Large intestine (tissue), 3 donors: ENCODE measurements around the gene IQCF6. TPM values are rescaled to one million over a fixed set of nuclear protein-coding genes. Genes with fewer than 3 reads are reported as not detected.
"Not testable (repeated sequence)": the region's sequence is repeated elsewhere in the genome, so short reads cannot be mapped to it uniquely, and the experiment has no call there.

Experiments
- DNase-seq, 2 donors: peaks; one replicate each; pipeline versions ENCODE4 v3.0.0 to v3.0.0-alpha.2; 2013
- H3K27ac ChIP-seq: one replicate; pipeline ENCODE4 v1.5.1; 2013; ENCODE audit warnings: low read length
- H3K27me3 ChIP-seq: 2 replicates; pipeline ENCODE4 v1.6.1; 2013; ENCODE audit warnings: low read length; ENCODE audit not compliant: control insufficient read depth, insufficient read depth
- H3K36me3 ChIP-seq: 2 replicates; pipeline ENCODE4 v1.6.1; 2013; ENCODE audit warnings: low read length; ENCODE audit not compliant: control insufficient read depth, insufficient read depth
- H3K4me1 ChIP-seq: one replicate; pipeline ENCODE4 v1.6.1; 2013; ENCODE audit warnings: low read length; ENCODE audit not compliant: control insufficient read depth, insufficient read depth
- H3K4me3 ChIP-seq: one replicate; pipeline ENCODE4 v1.5.1; 2013; ENCODE audit warnings: low read length
- H3K9me3 ChIP-seq: one replicate; pipeline ENCODE4 v1.6.1; 2013; ENCODE audit warnings: mild to moderate bottlenecking, low read depth, low read length, moderate library complexity; ENCODE audit not compliant: control insufficient read depth
- WGBS: methylation state at CpG from one replicate; pipeline ENCODE4 v1.1.5; 2013; ENCODE audit warnings: low lambda C conversion rate; ENCODE audit not compliant: insufficient coverage; 5-methylcytosine and 5-hydroxymethylcytosine counted together
- polyA plus RNA-seq: library from polyadenylated mRNA; unstranded; fragments of 120-200 nt; gene quantifications from one replicate; pipeline ENCODE4 v1.2.1, GENCODE V29; 2013

Gene IQCF6
- polyA plus RNA-seq, 1 donor = not detected

- Histone ChIP-seq H3K27ac (no peak overlapping the region), H3K4me3 (no peak overlapping the region), H3K9me3 (no peaks in the 10 kb centered on the region), H3K4me1 (no peaks in the 10 kb centered on the region), H3K27me3 (no peaks in the 10 kb centered on the region), H3K36me3 (no peaks in the 10 kb centered on the region)
- no peak for DNase-seq
- WGBS = no CpG with 5 or more reads among the region's 17 CpGs
These were observed 483 bp downstream of the IQCF6 start for GRCh38 chr3:51778554-51778953.

GRCh38 chr3:51777985-51778384 lies 1.1 kb downstream of the IQCF6 start:
- no peaks in the 10 kb centered on the region for H3K27me3 ChIP-seq
- no peak overlapping the region for H3K27ac ChIP-seq
- no peaks in the 10 kb centered on the region for H3K9me3 ChIP-seq
- no peak overlapping the region for H3K4me3 ChIP-seq
- no peak for DNase-seq
- no peaks in the 10 kb centered on the region for H3K36me3 ChIP-seq
- no CpG with 5 or more reads among the region's 3 CpGs for WGBS
- no peaks in the 10 kb centered on the region for H3K4me1 ChIP-seq

- DNase-seq = no peak
- Histone ChIP-seq H3K4me3 (no peak overlapping the region), H3K36me3 (no peaks in the 10 kb centered on the region), H3K4me1 (no peaks in the 10 kb centered on the region), H3K27ac (no peak overlapping the region), H3K9me3 (no peaks in the 10 kb centered on the region), H3K27me3 (peaks cover 2% of the 10 kb centered on the region)
- no CpG with 5 or more reads among the region's 4 CpGs for WGBS
These were observed 5.4 kb downstream of the IQCF6 start for GRCh38 chr3:51773529-51774056.

GRCh38 chr3:51759203-51759602 lies 19.8 kb downstream of the IQCF6 start:
- H3K4me3 ChIP-seq = no peak overlapping the region
- no peaks in the 10 kb centered on the region for H3K4me1 ChIP-seq
- no peaks in the 10 kb centered on the region for H3K27me3 ChIP-seq
- no peak overlapping the region for H3K27ac ChIP-seq
- H3K9me3 ChIP-seq = peaks cover 18% of the 10 kb centered on the region
- no peaks in the 10 kb centered on the region for H3K36me3 ChIP-seq
- no peak for DNase-seq

- not testable (repeated sequence) for H3K27me3 ChIP-seq, H3K4me1 ChIP-seq, H3K36me3 ChIP-seq, DNase-seq, H3K9me3 ChIP-seq, H3K27ac ChIP-seq, H3K4me3 ChIP-seq
- WGBS = 96% methylated on average over 3 of the region's 13 CpGs
These were observed 25.0 kb downstream of the IQCF6 start for GRCh38 chr3:51753763-51754750.

- no peaks in the 10 kb centered on the region for H3K27me3 ChIP-seq
- H3K4me1 ChIP-seq = no peaks in the 10 kb centered on the region
- H3K27ac ChIP-seq = no peak overlapping the region
- no peak overlapping the region for H3K4me3 ChIP-seq
- H3K9me3 ChIP-seq = no peaks in the 10 kb centered on the region
- no CpG with 5 or more reads among the region's 2 CpGs for WGBS
- no peaks in the 10 kb centered on the region for H3K36me3 ChIP-seq
- no peak for DNase-seq
These were observed 27.8 kb downstream of the IQCF6 start for GRCh38 chr3:51751287-51751686.

- no CpG with 5 or more reads among the region's 1 CpG for WGBS
- no peak for DNase-seq
These were observed 28.2 kb downstream of the IQCF6 start for GRCh38 chr3:51750878-51751277.

GRCh38 chr3:51748327-51748726 lies 30.7 kb downstream of the IQCF6 start:
- Histone ChIP-seq H3K27ac (no peak overlapping the region), H3K27me3 (no peaks in the 10 kb centered on the region), H3K36me3 (no peaks in the 10 kb centered on the region), H3K4me3 (no peak overlapping the region), H3K9me3 (no peaks in the 10 kb centered on the region), H3K4me1 (no peaks in the 10 kb centered on the region)
- DNase-seq = no peak
- WGBS = 57% methylated on average over 1 of the region's 1 CpG

More at GRCh38 chr3:51750878-51751277, 28.2 kb downstream of the IQCF6 start:
- H3K27ac ChIP-seq = no peak overlapping the region
- no peaks in the 10 kb centered on the region for H3K4me1 ChIP-seq
- H3K36me3 ChIP-seq = no peaks in the 10 kb centered on the region
- no peaks in the 10 kb centered on the region for H3K9me3 ChIP-seq
- H3K27me3 ChIP-seq = no peaks in the 10 kb centered on the region
- H3K4me3 ChIP-seq = no peak overlapping the region

- no peak for DNase-seq
- no peaks in the 10 kb centered on the region for H3K36me3 ChIP-seq
- no peaks in the 10 kb centered on the region for H3K9me3 ChIP-seq
- no peak overlapping the region for H3K4me3 ChIP-seq
- no peaks in the 10 kb centered on the region for H3K4me1 ChIP-seq
- no peak overlapping the region for H3K27ac ChIP-seq
- H3K27me3 ChIP-seq = no peaks in the 10 kb centered on the region
These were observed 31.2 kb downstream of the IQCF6 start for GRCh38 chr3:51747840-51748239.

- not testable (repeated sequence) for H3K27me3 ChIP-seq, H3K36me3 ChIP-seq, H3K27ac ChIP-seq, H3K4me1 ChIP-seq, H3K4me3 ChIP-seq, DNase-seq, H3K9me3 ChIP-seq
- WGBS = 57% methylated on average over 1 of the region's 4 CpGs
These were observed 36.1 kb downstream of the IQCF6 start for GRCh38 chr3:51742978-51743377.

- H3K9me3 ChIP-seq, DNase-seq, H3K4me1 ChIP-seq, H3K27ac ChIP-seq, H3K27me3 ChIP-seq, H3K36me3 ChIP-seq, H3K4me3 ChIP-seq: not testable (repeated sequence)
- WGBS = no CpG with 5 or more reads among the region's 3 CpGs
These were observed 36.7 kb downstream of the IQCF6 start for GRCh38 chr3:51742320-51742719.
